Placental epithelial cell (primary cell): Measurements from ENCODE around the gene DCAF12. TPM values are rescaled to one million over a fixed set of nuclear protein-coding genes. Genes with fewer than 3 reads are reported as not detected.

ENCODE experiments used
- small RNA-seq: library from RNA; depleted of rRNA; stranded (forward); fragments of <200 nt; gene quantifications from one replicate; pipeline ENCODE3, GENCODE V24; 2012
- total RNA-seq: library from RNA; depleted of rRNA; stranded (reverse); fragments of >200 nt; gene quantifications from 2 replicates; pipeline ENCODE4 v1.2.3, GENCODE V29; 2012

DCAF12 gene
- total RNA-seq, result 20.8 and 31.1 TPM in 2 replicates

GRCh38 chr9:34126207-34127034 is at the start of gene DCAF12:
Gene DCAF12 (minus strand): TSS chr9:34126698. CDS start chr9:34126431, 267 bp downstream.

GRCh38 chr9:34048727-34049629 is 77.5 kb downstream of the DCAF12 start, which contains the start of gene UBAP2:
Gene UBAP2 (minus strand): TSS chr9:34048887. CDS start chr9:34017148, 31,739 bp downstream.

Small RNA genes within 50 kb of the gene (small RNA-seq; reads per million reads assigned to genes)
- not detected for gene RN7SKP114

Other genes with a start within 250 kb of the DCAF12 start
- 31.0 and 42.8 TPM in 2 replicates for gene UBAP2, start 77.8 kb downstream of the DCAF12 start, total RNA-seq
- 33.4 and 36.0 TPM in 2 replicates for gene UBAP1, start 52.3 kb upstream of the DCAF12 start, total RNA-seq
- 1.4 and 2.0 TPM in 2 replicates for gene KIF24, start 202.6 kb upstream of the DCAF12 start, total RNA-seq
- gene NUDT2, start 202.9 kb upstream of the DCAF12 start, total RNA-seq, result 19.6 and 26.7 TPM in 2 replicates